IMR-90 (cell line): ENCODE data around the gene GRIA4. TPM values are rescaled to one million over a fixed set of nuclear protein-coding genes. Genes with fewer than 3 reads are reported as not detected.

Experiments used
- ATAC-seq: fragments of 200-7000 bp; cut with Tn5 transposase; 2 replicates; pipeline ENCODE4 v1.9.1; 2020; ENCODE audit warnings: low read depth, mild to moderate bottlenecking, moderate library complexity
- BruUV-seq: library from RNA; stranded (reverse); fragments of 400-500 nt; replicated peaks from 2 replicates; lab custom pipeline; 2021; lab: Mats Ljungman, UMichigan
- CTCF ChIA-PET: fragments of 300-600 bp; formaldehyde crosslinking; extraction: SDS; loops from one replicate; lab custom pipeline; 2021; ENCODE audit warnings: antibody characterized with exemption; lab: Yijun Ruan, JAX
- POLR2A ChIA-PET: fragments of 300-600 bp; sonication (Branson Sonifier 250); formaldehyde crosslinking; loops from one replicate; lab custom pipeline; 2022; ENCODE audit warnings: antibody characterized with exemption; ENCODE audit not compliant: unreplicated experiment; lab: Charles Lee
- DNase-seq: peaks from one replicate; pipeline ENCODE4 v3.0.0; 2013
- H2AFZ ChIP-seq: replicated peaks from 2 replicates; pipeline ENCODE3; 2013; ENCODE audit warnings: low read length, mild to moderate bottlenecking; ENCODE audit not compliant: poor library complexity
- H2AK5ac ChIP-seq: 2 replicates; pipeline ENCODE4 v1.6.1; 2013; ENCODE audit warnings: low read depth, low read length, inconsistent platforms
- H2AK9ac ChIP-seq: replicated peaks from 2 replicates; pipeline ENCODE3; 2013; ENCODE audit warnings: mild to moderate bottlenecking, low read depth, low read length, moderate library complexity; ENCODE audit not compliant: poor library complexity
- H2BK120ac ChIP-seq: 2 replicates; pipeline ENCODE4 v1.6.1; 2013; ENCODE audit warnings: low read depth, low read length, inconsistent platforms
- H2BK15ac ChIP-seq: 3 replicates; pipeline ENCODE4 v1.6.1; 2013; ENCODE audit warnings: low read depth, low read length, inconsistent platforms
- H2BK20ac ChIP-seq: 2 replicates; pipeline ENCODE4 v1.6.1; 2013; ENCODE audit warnings: low read depth, mild to moderate bottlenecking, inconsistent platforms, low read length, moderate library complexity
- H2BK5ac ChIP-seq: 2 replicates; pipeline ENCODE4 v1.6.1; 2013; ENCODE audit warnings: mild to moderate bottlenecking, low read depth, low read length, inconsistent platforms; ENCODE audit not compliant: poor library complexity, severe bottlenecking
- H3K14ac ChIP-seq: replicated peaks from 2 replicates; pipeline ENCODE4 v1.6.1; 2013; ENCODE audit warnings: low read depth, low read length, inconsistent platforms
- H3K18ac ChIP-seq: 2 replicates; pipeline ENCODE4 v1.6.1; 2013; ENCODE audit warnings: low read depth, low read length, control low read depth
- H3K23ac ChIP-seq: 2 replicates; pipeline ENCODE4 v1.6.1; 2013; ENCODE audit warnings: low read depth, low read length, inconsistent platforms
- H3K27ac ChIP-seq: 2 replicates; pipeline ENCODE4 v1.5.1; 2013; ENCODE audit warnings: mild to moderate bottlenecking, control low read depth, low read length; ENCODE audit not compliant: insufficient read depth
- H3K27me3 ChIP-seq: 2 replicates; pipeline ENCODE4 v1.6.1; 2013; ENCODE audit warnings: low read length; ENCODE audit not compliant: control insufficient read depth, insufficient read depth
- H3K36me3 ChIP-seq: 2 replicates; pipeline ENCODE4 v1.6.1; 2013; ENCODE audit warnings: low read length, mixed read lengths; ENCODE audit not compliant: control insufficient read depth, insufficient read depth
- H3K4ac ChIP-seq: 2 replicates; pipeline ENCODE4 v1.6.1; 2013; ENCODE audit warnings: low read depth, low read length, inconsistent platforms
- H3K4me1 ChIP-seq: 2 replicates; pipeline ENCODE4 v1.6.1; 2013; ENCODE audit warnings: low read length, mixed read lengths; ENCODE audit not compliant: control insufficient read depth, insufficient read depth
- H3K4me2 ChIP-seq: 2 replicates; pipeline ENCODE4 v1.6.1; 2013; ENCODE audit warnings: low read depth, mild to moderate bottlenecking, control low read depth, low read length, moderate library complexity
- H3K4me3 ChIP-seq: 2 replicates; pipeline ENCODE4 v1.5.1; 2013; ENCODE audit warnings: low read depth, mild to moderate bottlenecking, control low read depth, low read length, moderate library complexity; ENCODE audit not compliant: insufficient read depth
- H3K56ac ChIP-seq: 2 replicates; pipeline ENCODE4 v1.6.1; 2013; ENCODE audit warnings: low read length, inconsistent platforms; ENCODE audit not compliant: insufficient read depth; ENCODE audit errors: extremely low read depth
- H3K79me1 ChIP-seq, 2 experiments: 2 replicates each; pipeline ENCODE4 v1.6.1; 2013; ENCODE audit warnings: low read length in 2 of 2, inconsistent platforms in 1 of 2, low read depth in 1 of 2
- H3K9ac ChIP-seq: 2 replicates; pipeline ENCODE4 v1.6.1; 2013; ENCODE audit warnings: low read depth, low read length, control low read depth
- H3K9me1 ChIP-seq: 2 replicates; pipeline ENCODE4 v1.6.1; 2013; ENCODE audit warnings: low read length, inconsistent platforms; ENCODE audit not compliant: insufficient read depth
- H3K9me3 ChIP-seq: 2 replicates; pipeline ENCODE4 v1.6.1; 2013; ENCODE audit warnings: low read length; ENCODE audit not compliant: control insufficient read depth, insufficient read depth
- H4K20me1 ChIP-seq: 2 replicates; pipeline ENCODE4 v1.6.1; 2013; ENCODE audit warnings: low read length, inconsistent platforms; ENCODE audit not compliant: insufficient read depth
- H4K5ac ChIP-seq: 2 replicates; pipeline ENCODE4 v1.6.1; 2013; ENCODE audit warnings: mild to moderate bottlenecking, low read depth, low read length, control low read depth
- H4K8ac ChIP-seq, 2 experiments: 2 replicates each; pipeline ENCODE4 v1.6.1; 2013; ENCODE audit warnings: low read depth in 2 of 2, low read length in 2 of 2, control low read depth in 1 of 2, inconsistent platforms in 1 of 2
- H4K91ac ChIP-seq: 2 replicates; pipeline ENCODE4 v1.6.1; 2013; ENCODE audit warnings: low read depth, low read length, inconsistent platforms; ENCODE audit not compliant: insufficient read depth
- CEBPB ChIP-seq: IDR thresholded peaks from 2 replicates; pipeline ENCODE4 v1.6.1; 2012; ENCODE audit warnings: low read depth, low read length, improper control_type of control experiment
- NFE2L2 ChIP-seq: fragments of 150-350 bp; IDR thresholded peaks from 2 replicates; pipeline ENCODE4 v1.6.1; 2016; ENCODE audit warnings: low read depth, mild to moderate bottlenecking, low read length
- WGBS, 2 experiments: methylation state at CpG; one replicate each; pipeline versions ENCODE4 v1.1.5 to v1.1.7; 2013; ENCODE audit warnings: missing lambda C conversion rate in 2 of 2; ENCODE audit not compliant: insufficient read length in 1 of 2; ENCODE audit errors: extremely low coverage in 2 of 2; 5-methylcytosine and 5-hydroxymethylcytosine counted together
- dilution Hi-C: fragments of 300-500 bp; cut with HindIII; formaldehyde crosslinking; loops from one replicate; pipeline ENCODE4 v1.14.3; 2018; ENCODE audit warnings: low sequenced_read_pairs; ENCODE audit not compliant: unreplicated experiment
- in situ Hi-C: fragments of 300-500 bp; cut with MboI; formaldehyde crosslinking; loops from 3 replicates; pipeline ENCODE4 v1.14.3; 2019; ENCODE audit warnings: low sequenced_read_pairs, inconsistent platforms, mixed read lengths
- intact Hi-C: fragments of 100-400 bp; cut with micrococcal nuclease; formaldehyde crosslinking; loops from 2 replicates; pipeline ENCODE4 v1.10.0; 2022
- polyA plus RNA-seq, 3 experiments: library from polyadenylated mRNA; depleted of rRNA; stranded (reverse); fragments of >200 nt; gene quantifications; 2 replicates each; pipeline ENCODE4 v1.2.3, GENCODE V29; 2012; ENCODE audit warnings: low replicate concordance in 1 of 3
- total RNA-seq: library from RNA; depleted of rRNA; stranded (reverse); fragments of >200 nt; gene quantifications from 2 replicates; pipeline ENCODE4 v1.2.3, GENCODE V29; 2012
- TF ChIP-seq, protein P1 (sequence below): fragments of 150-350 bp; IDR thresholded peaks from 2 replicates; pipeline ENCODE4 v1.6.1; 2016; ENCODE audit warnings: low read depth, mild to moderate bottlenecking, low read length, moderate library complexity, borderline replicate concordance

GRIA4 gene
- total and polyA plus RNA-seq, 2 of the 4 experiments (the other 2 are of a cell fraction) = 0.36 to 1.0 TPM

DNA sequence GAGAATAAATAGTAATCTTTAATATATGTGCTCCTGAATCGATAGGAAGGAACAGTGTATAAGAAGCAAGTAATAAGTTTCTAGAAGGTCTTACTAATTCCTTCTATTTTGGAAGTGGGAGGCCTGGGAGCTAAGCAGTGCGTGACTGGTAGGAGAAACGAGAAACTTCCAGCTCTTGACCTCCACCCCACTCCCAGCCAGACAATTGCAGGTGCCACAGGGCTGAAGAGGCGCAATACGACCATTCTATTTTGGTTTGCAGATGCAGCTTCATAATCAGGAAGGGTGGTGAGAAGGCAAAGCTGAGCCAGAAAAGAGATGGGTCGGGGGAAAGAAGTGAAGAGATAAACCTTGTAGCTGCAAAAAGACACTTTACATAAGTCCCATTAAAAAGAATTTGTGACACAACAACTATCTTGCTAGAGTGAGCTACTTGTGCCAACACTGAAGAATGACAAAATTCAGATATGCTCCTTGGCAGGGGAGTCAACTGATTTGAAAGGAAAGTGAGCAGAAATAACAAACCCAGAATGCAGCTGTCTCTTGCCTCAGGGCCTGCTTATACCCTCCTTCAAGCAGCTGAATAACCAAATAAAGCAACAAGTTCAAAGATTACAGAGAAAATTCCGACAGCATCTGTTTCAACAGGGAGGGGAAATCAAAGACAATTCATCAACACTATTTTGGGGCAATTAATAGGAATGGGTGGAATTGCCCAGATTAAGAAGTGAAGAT is 35.1 kb downstream of the GRIA4 start:
- H3K4ac ChIP-seq = no peak overlapping the region
- H3K23ac ChIP-seq = no peak overlapping the region
- ATAC-seq (no peak), DNase-seq (no peak)
- H2BK120ac ChIP-seq = no peak overlapping the region
- TF ChIP-seq, protein P1, sequence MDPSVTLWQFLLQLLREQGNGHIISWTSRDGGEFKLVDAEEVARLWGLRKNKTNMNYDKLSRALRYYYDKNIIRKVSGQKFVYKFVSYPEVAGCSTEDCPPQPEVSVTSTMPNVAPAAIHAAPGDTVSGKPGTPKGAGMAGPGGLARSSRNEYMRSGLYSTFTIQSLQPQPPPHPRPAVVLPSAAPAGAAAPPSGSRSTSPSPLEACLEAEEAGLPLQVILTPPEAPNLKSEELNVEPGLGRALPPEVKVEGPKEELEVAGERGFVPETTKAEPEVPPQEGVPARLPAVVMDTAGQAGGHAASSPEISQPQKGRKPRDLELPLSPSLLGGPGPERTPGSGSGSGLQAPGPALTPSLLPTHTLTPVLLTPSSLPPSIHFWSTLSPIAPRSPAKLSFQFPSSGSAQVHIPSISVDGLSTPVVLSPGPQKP = no peak
- TF ChIP-seq NFE2L2 (no peak), CEBPB (no peak)
- POLR2A ChIA-PET = no interaction called here
- no peak overlapping the region for H4K91ac ChIP-seq
- intact Hi-C loops (no loop called here), in situ Hi-C loops (no loop called here), dilution Hi-C loops (no loop called here)
- no peak overlapping the region for H3K4me3 ChIP-seq
- no peaks in the 10 kb centered on the region for H3K79me1 ChIP-seq
- no peak overlapping the region for H2AK9ac ChIP-seq
- H3K4me2 ChIP-seq = no peak overlapping the region
- no peak overlapping the region for H4K5ac ChIP-seq
- H3K9me1 ChIP-seq = no peaks in the 10 kb centered on the region
- no peak overlapping the region for H2BK5ac ChIP-seq
- no peaks in the 10 kb centered on the region for H3K9me3 ChIP-seq
- no peak overlapping the region for H2AFZ ChIP-seq
- no peak overlapping the region for H4K8ac ChIP-seq
- H2BK15ac ChIP-seq = no peak overlapping the region
- WGBS, 2 experiments = no CpG with 5 or more reads among the region's 7 CpGs
- H3K27me3 ChIP-seq = no peaks in the 10 kb centered on the region
- H3K56ac ChIP-seq = no peak overlapping the region
- no peak overlapping the region for H3K27ac ChIP-seq
- no peak overlapping the region for H3K9ac ChIP-seq
- H4K20me1 ChIP-seq = no peaks in the 10 kb centered on the region
- H2BK20ac ChIP-seq = no peak overlapping the region
- no TSS peak for BruUV-seq
- H3K4me1 ChIP-seq = no peaks in the 10 kb centered on the region
- H2AK5ac ChIP-seq = no peak overlapping the region
- H3K14ac ChIP-seq = no peak overlapping the region
- CTCF ChIA-PET = no interaction called here
- no peak overlapping the region for H3K18ac ChIP-seq
- H3K36me3 ChIP-seq = no peaks in the 10 kb centered on the region
